H9 (cell line): ENCODE results near the gene ARHGAP15. TPM values are rescaled to one million over a fixed set of nuclear protein-coding genes. Genes with fewer than 3 reads are reported as not detected.

Experiments
- DNase-seq: peaks from one replicate; pipeline ENCODE4 v3.0.0-alpha.2; 2017
- H2AFZ ChIP-seq: one replicate; pipeline ENCODE4 v1.6.1; 2013; ENCODE audit warnings: mild to moderate bottlenecking, low read length, control low read depth, moderate library complexity
- H2AK5ac ChIP-seq: 2 replicates; pipeline ENCODE4 v1.6.1; 2013; ENCODE audit warnings: low read length, control low read depth, mixed read lengths; ENCODE audit not compliant: insufficient read length
- H2BK120ac ChIP-seq: one replicate; pipeline ENCODE4 v1.6.1; 2013; ENCODE audit warnings: low read depth, mild to moderate bottlenecking, low read length, control low read depth, inconsistent platforms; ENCODE audit not compliant: poor library complexity, severe bottlenecking
- H2BK12ac ChIP-seq: 2 replicates; pipeline ENCODE4 v1.6.1; 2013; ENCODE audit warnings: low read length, control low read depth, mixed read lengths, low read depth; ENCODE audit not compliant: insufficient read length
- H2BK15ac ChIP-seq: 2 replicates; pipeline ENCODE4 v1.6.1; 2013; ENCODE audit warnings: low read depth, low read length, control low read depth
- H2BK20ac ChIP-seq: one replicate; pipeline ENCODE4 v1.6.1; 2013; ENCODE audit warnings: low read depth, mild to moderate bottlenecking, low read length, control low read depth, inconsistent platforms; ENCODE audit not compliant: poor library complexity, severe bottlenecking
- H2BK5ac ChIP-seq: 2 replicates; pipeline ENCODE4 v1.6.1; 2013; ENCODE audit warnings: low read length, control low read depth, mixed read lengths; ENCODE audit not compliant: insufficient read length
- H3K14ac ChIP-seq: 2 replicates; pipeline ENCODE4 v1.6.1; 2013; ENCODE audit warnings: low read length, control low read depth; ENCODE audit not compliant: insufficient read depth
- H3K18ac ChIP-seq: 2 replicates; pipeline ENCODE4 v1.6.1; 2013; ENCODE audit warnings: low read depth, mild to moderate bottlenecking, mixed read lengths, low read length, control low read depth; ENCODE audit not compliant: insufficient read length
- H3K23ac ChIP-seq: 2 replicates; pipeline ENCODE4 v1.6.1; 2013; ENCODE audit warnings: low read length, control low read depth, mixed read lengths, low read depth; ENCODE audit not compliant: insufficient read length
- H3K23me2 ChIP-seq: 2 replicates; pipeline ENCODE4 v1.6.1; 2013; ENCODE audit warnings: low read depth, mild to moderate bottlenecking, mixed read lengths, low read length, control low read depth; ENCODE audit not compliant: insufficient read length, poor library complexity, severe bottlenecking
- H3K27ac ChIP-seq: 2 replicates; pipeline ENCODE4 v1.5.1; 2013; ENCODE audit warnings: low read length, control low read depth, mixed read lengths, low read depth; ENCODE audit not compliant: insufficient read length
- H3K27me3 ChIP-seq: 2 replicates; pipeline ENCODE4 v1.6.1; 2013; ENCODE audit warnings: low read length, control low read depth, inconsistent platforms; ENCODE audit not compliant: insufficient read depth
- H3K4ac ChIP-seq: 2 replicates; pipeline ENCODE4 v1.6.1; 2013; ENCODE audit warnings: low read depth, mild to moderate bottlenecking, control low read depth, inconsistent platforms, low read length, moderate library complexity
- H3K4me1 ChIP-seq: 2 replicates; pipeline ENCODE4 v1.6.1; 2013; ENCODE audit warnings: low read length, control low read depth, inconsistent platforms; ENCODE audit not compliant: insufficient read depth
- H3K4me2 ChIP-seq: 2 replicates; pipeline ENCODE4 v1.6.1; 2013; ENCODE audit warnings: low read length, control low read depth, mixed read lengths; ENCODE audit not compliant: insufficient read length, insufficient read depth
- H3K56ac ChIP-seq: 2 replicates; pipeline ENCODE4 v1.6.1; 2013; ENCODE audit warnings: low read depth, mild to moderate bottlenecking, mixed read lengths, low read length, control low read depth; ENCODE audit not compliant: insufficient read length
- H3K79me1 ChIP-seq: 2 replicates; pipeline ENCODE4 v1.6.1; 2013; ENCODE audit warnings: low read depth, mild to moderate bottlenecking, moderate library complexity, low read length, control low read depth, inconsistent platforms; ENCODE audit not compliant: insufficient read depth, poor library complexity, severe bottlenecking
- H3K79me2 ChIP-seq: 2 replicates; pipeline ENCODE4 v1.6.1; 2013; ENCODE audit warnings: low read length, control low read depth, inconsistent platforms; ENCODE audit not compliant: insufficient read depth
- H3K9ac ChIP-seq: 2 replicates; pipeline ENCODE4 v1.6.1; 2013; ENCODE audit warnings: low read length, control low read depth, mixed read lengths; ENCODE audit not compliant: insufficient read length; ENCODE audit errors: extremely low read depth
- H3K9me3 ChIP-seq: one replicate; pipeline ENCODE4 v1.6.1; 2013; ENCODE audit warnings: low read depth, low read length, inconsistent platforms; ENCODE audit not compliant: control insufficient read depth
- H3T11ph ChIP-seq: one replicate; pipeline ENCODE4 v1.6.1; 2013; ENCODE audit warnings: mild to moderate bottlenecking, low read length, control low read depth, inconsistent platforms
- H4K20me1 ChIP-seq: one replicate; pipeline ENCODE4 v1.6.1; 2013; ENCODE audit not compliant: control insufficient read depth, insufficient read length, insufficient read depth
- H4K5ac ChIP-seq: 2 replicates; pipeline ENCODE4 v1.6.1; 2013; ENCODE audit warnings: low read depth, mild to moderate bottlenecking, mixed read lengths, low read length, control low read depth; ENCODE audit not compliant: insufficient read length
- H4K8ac ChIP-seq: replicated peaks from 2 replicates; pipeline ENCODE4 v1.6.1; 2013; ENCODE audit warnings: low read length, control low read depth, mixed read lengths, low read depth; ENCODE audit not compliant: insufficient read length
- H4K91ac ChIP-seq: 2 replicates; pipeline ENCODE4 v1.6.1; 2013; ENCODE audit warnings: low read depth, mild to moderate bottlenecking, moderate library complexity, mixed read lengths, low read length, control low read depth; ENCODE audit not compliant: insufficient read length
- H3K27ac Mint-ChIP-seq, 3 experiments: 2 replicates in 2 of 3; 3 replicates in 1 of 3; pipeline ENCODE4 v1.8.0; 2020 to 2021; ENCODE audit warnings: mixed read lengths in 3 of 3, mild to moderate bottlenecking in 1 of 3, moderate library complexity in 1 of 3
- H3K27me3 Mint-ChIP-seq: 2 replicates; pipeline ENCODE4 v1.8.0; 2021; ENCODE audit warnings: low read depth, mild to moderate bottlenecking, moderate library complexity, mixed read lengths
- H3K36me3 Mint-ChIP-seq, 3 experiments: 2 replicates in 2 of 3; 3 replicates in 1 of 3; pipeline ENCODE4 v1.8.0; 2020 to 2021; ENCODE audit warnings: low read depth in 3 of 3, mixed read lengths in 3 of 3; ENCODE audit not compliant: insufficient read depth in 1 of 3
- H3K4me1 Mint-ChIP-seq, 2 experiments: 2 replicates each; pipeline ENCODE4 v1.8.0; 2020; ENCODE audit warnings: mixed read lengths in 2 of 2
- H3K4me3 Mint-ChIP-seq, 2 experiments: 2 replicates in 1 of 2; 3 replicates in 1 of 2; pipeline ENCODE4 v1.8.0; 2020 to 2021; ENCODE audit warnings: mild to moderate bottlenecking in 2 of 2, mixed read lengths in 2 of 2, moderate library complexity in 1 of 2
- H3K9me3 Mint-ChIP-seq, 2 experiments: 2 replicates in 1 of 2; 3 replicates in 1 of 2; pipeline ENCODE4 v1.8.0; 2020; ENCODE audit warnings: mild to moderate bottlenecking in 2 of 2, mixed read lengths in 2 of 2, moderate library complexity in 1 of 2
- WGBS: extraction: QIAGEN DNeasy Blood & Tissue Kit; methylation state at CpG from one replicate; pipeline ENCODE4 v1.1.7; 2013; ENCODE audit warnings: missing lambda C conversion rate, low lambda C conversion rate, mixed read lengths; ENCODE audit not compliant: insufficient read length; ENCODE audit errors: extremely low coverage; 5-methylcytosine and 5-hydroxymethylcytosine counted together
- total RNA-seq: library from RNA; stranded (reverse); gene quantifications from 2 replicates; pipeline ENCODE4 v1.2.1, GENCODE V29; 2021
- TF ChIP-seq, protein P1 (sequence below): fragments of 200-600 bp; sonication (generic); conservative IDR thresholded peaks from 3 replicates; pipeline ENCODE4 v1.8.0; 2021; ENCODE audit warnings: antibody characterized with exemption, mild to moderate bottlenecking

The ARHGAP15 gene
- total RNA-seq, 1 experiment from 2014 or later, result not detected

DNA sequence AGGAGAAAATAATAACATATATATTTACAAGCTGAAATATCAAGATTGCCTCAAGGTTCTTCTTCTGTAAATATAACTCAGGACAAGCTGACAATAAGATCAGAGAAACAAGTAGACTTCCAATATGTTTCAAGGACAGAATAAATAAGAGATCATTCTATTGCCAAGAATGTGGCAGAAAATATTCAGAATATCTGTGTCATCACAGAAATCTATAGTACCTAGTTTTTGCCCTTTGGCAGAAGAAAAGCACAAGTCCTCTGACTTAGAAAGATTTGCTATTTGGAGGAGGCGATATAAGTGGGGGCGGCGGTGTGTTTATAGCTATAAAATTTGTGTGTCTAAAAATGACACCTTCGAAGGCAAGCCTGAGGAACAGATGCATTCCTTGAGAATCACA is 34.3 kb downstream of the ARHGAP15 start:
- no peak overlapping the region for H3T11ph ChIP-seq
- H2BK20ac ChIP-seq, result no peak overlapping the region
- no peak overlapping the region for H3K4me2 ChIP-seq
- H4K8ac ChIP-seq, result no peak overlapping the region
- H3K9ac ChIP-seq, result no peak overlapping the region
- H4K91ac ChIP-seq, result no peak overlapping the region
- no CpG with 5 or more reads among the region's 4 CpGs for WGBS
- H3K14ac ChIP-seq, result no peak overlapping the region
- no peaks in the 10 kb centered on the region for H3K79me1 ChIP-seq
- no peaks in the 10 kb centered on the region for H3K79me2 ChIP-seq
- no peak overlapping the region for H2AK5ac ChIP-seq
- H3K4me1 Mint-ChIP-seq, result no peaks in the 10 kb centered on the region; a peak in 1 of 4 replicates
- no peaks in the 10 kb centered on the region for H3K36me3 Mint-ChIP-seq
- H3K9me3 ChIP-seq, result no peaks in the 10 kb centered on the region
- no peaks in the 10 kb centered on the region for H3K9me3 Mint-ChIP-seq
- H3K18ac ChIP-seq, result no peak overlapping the region
- H3K27ac ChIP-seq, result no peak overlapping the region
- H3K4me3 Mint-ChIP-seq, result no peak overlapping the region
- no peaks in the 10 kb centered on the region for H3K27me3 ChIP-seq
- no peak overlapping the region for H2AFZ ChIP-seq
- no peaks in the 10 kb centered on the region; the same call in 1 of the 2 replicates for H3K27me3 Mint-ChIP-seq
- H4K20me1 ChIP-seq, result no peaks in the 10 kb centered on the region
- H3K23me2 ChIP-seq, result no peaks in the 10 kb centered on the region
- H3K4me1 ChIP-seq, result no peaks in the 10 kb centered on the region
- H2BK120ac ChIP-seq, result no peak overlapping the region
- no peak for DNase-seq
- no peak overlapping the region for H3K27ac Mint-ChIP-seq
- H2BK12ac ChIP-seq, result no peak overlapping the region
- no peak overlapping the region for H3K4ac ChIP-seq
- H4K5ac ChIP-seq, result no peak overlapping the region
- H3K23ac ChIP-seq, result no peak overlapping the region
- TF ChIP-seq, protein P1, sequence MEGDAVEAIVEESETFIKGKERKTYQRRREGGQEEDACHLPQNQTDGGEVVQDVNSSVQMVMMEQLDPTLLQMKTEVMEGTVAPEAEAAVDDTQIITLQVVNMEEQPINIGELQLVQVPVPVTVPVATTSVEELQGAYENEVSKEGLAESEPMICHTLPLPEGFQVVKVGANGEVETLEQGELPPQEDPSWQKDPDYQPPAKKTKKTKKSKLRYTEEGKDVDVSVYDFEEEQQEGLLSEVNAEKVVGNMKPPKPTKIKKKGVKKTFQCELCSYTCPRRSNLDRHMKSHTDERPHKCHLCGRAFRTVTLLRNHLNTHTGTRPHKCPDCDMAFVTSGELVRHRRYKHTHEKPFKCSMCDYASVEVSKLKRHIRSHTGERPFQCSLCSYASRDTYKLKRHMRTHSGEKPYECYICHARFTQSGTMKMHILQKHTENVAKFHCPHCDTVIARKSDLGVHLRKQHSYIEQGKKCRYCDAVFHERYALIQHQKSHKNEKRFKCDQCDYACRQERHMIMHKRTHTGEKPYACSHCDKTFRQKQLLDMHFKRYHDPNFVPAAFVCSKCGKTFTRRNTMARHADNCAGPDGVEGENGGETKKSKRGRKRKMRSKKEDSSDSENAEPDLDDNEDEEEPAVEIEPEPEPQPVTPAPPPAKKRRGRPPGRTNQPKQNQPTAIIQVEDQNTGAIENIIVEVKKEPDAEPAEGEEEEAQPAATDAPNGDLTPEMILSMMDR, result no peak
- H2BK15ac ChIP-seq, result no peak overlapping the region
- H3K56ac ChIP-seq, result no peak overlapping the region
- H2BK5ac ChIP-seq, result no peak overlapping the region
